ENCODE results near the gene MSX2.

GRCh38 chr5:174752121-174752520, 27.7 kb downstream of the MSX2 start:
- no peak for TF ChIP-seq CTCF (conservative IDR thresholded peaks at IDR 0.05; ENCODE audit: low read depth, low read length)
- no peak for TF ChIP-seq EZH2 (IDR thresholded peaks at IDR 0.05; ENCODE audit: borderline replicate concordance, low read depth, low read length, poor library complexity, severe bottlenecking)

All from A673 (cell line).